Rectal smooth muscle tissue (tissue), 1 donor: ENCODE results near the gene WASHC2C.
"Not testable (repeated sequence)": the region's sequence is repeated elsewhere in the genome, so short reads cannot be mapped to it uniquely, and the experiment has no call there.

Source experiments
- H3K27ac ChIP-seq: one replicate; pipeline ENCODE4 v1.7.0; 2013; ENCODE audit warnings: low read depth, low read length, inconsistent platforms
- H3K27me3 ChIP-seq: one replicate; pipeline ENCODE4 v1.7.0; 2013; ENCODE audit warnings: low read length; ENCODE audit not compliant: control insufficient read depth, insufficient read depth
- H3K36me3 ChIP-seq: one replicate; pipeline ENCODE4 v1.7.0; 2013; ENCODE audit warnings: low read length; ENCODE audit not compliant: control insufficient read depth, insufficient read depth
- H3K4me1 ChIP-seq: one replicate; pipeline ENCODE4 v1.7.0; 2013; ENCODE audit warnings: low read length; ENCODE audit not compliant: control insufficient read depth, insufficient read depth
- H3K4me3 ChIP-seq: one replicate; pipeline ENCODE4 v1.7.0; 2013; ENCODE audit warnings: low read length
- H3K9ac ChIP-seq: one replicate; pipeline ENCODE4 v1.7.0; 2013; ENCODE audit warnings: low read length

WASHC2C gene

GRCh38 chr10:45819552-45819951 lies 92.5 kb downstream of the WASHC2C start:
- Histone ChIP-seq H3K36me3 (no peaks in the 10 kb centered on the region), H3K4me1 (no peaks in the 10 kb centered on the region), H3K4me3 (no peak overlapping the region), H3K27ac (no peak overlapping the region), H3K9ac (no peak overlapping the region), H3K27me3 (no peaks in the 10 kb centered on the region)

GRCh38 chr10:45820107-45820830 lies 93.2 kb downstream of the WASHC2C start:
- not testable (repeated sequence) for H3K27ac ChIP-seq, H3K9ac ChIP-seq

GRCh38 chr10:45822918-45823317 lies 95.9 kb downstream of the WASHC2C start:
- H3K36me3 ChIP-seq, H3K4me3 ChIP-seq, H3K27me3 ChIP-seq, H3K4me1 ChIP-seq, H3K9ac ChIP-seq, H3K27ac ChIP-seq: not testable (repeated sequence)

More at GRCh38 chr10:45820107-45820830, 93.2 kb downstream of the WASHC2C start:
- H3K36me3 ChIP-seq, H3K4me1 ChIP-seq, H3K4me3 ChIP-seq, H3K27me3 ChIP-seq: not testable (repeated sequence)
